Measurements from ENCODE around the gene STEEP1.

Gene STEEP1

GRCh38 chrX:119583431-119584059 lies 18.3 kb upstream of the STEEP1 start:
- H3K23ac ChIP-seq (ENCODE audit: low read length in 2 of 2) = no peak overlapping the region
- H3K4me1 ChIP-seq (ENCODE audit: control insufficient read depth, insufficient read depth, low read depth, low read length) = no peaks in the 10 kb centered on the region
- no peaks in the 10 kb centered on the region for H3K79me1 ChIP-seq (replicated peaks; ENCODE audit: low read length, poor library complexity, severe bottlenecking)
- no peaks in the 10 kb centered on the region for H3K9me3 ChIP-seq (ENCODE audit: control insufficient read depth, low read length)
- no peak overlapping the region for H3K4me3 ChIP-seq (ENCODE audit: insufficient read depth in 1 of 2, low read depth in 1 of 2, low read length in 2 of 2)
- no peak overlapping the region for H3K4ac ChIP-seq (ENCODE audit: low read depth in 1 of 2, low read length in 2 of 2)
- no peak overlapping the region for H2AFZ ChIP-seq (ENCODE audit: low read depth, low read length)
- H4K8ac ChIP-seq (ENCODE audit: low read length) = no peak overlapping the region
- no peak overlapping the region for H3K18ac ChIP-seq (ENCODE audit: low read depth in 1 of 2, low read length in 2 of 2)
- DNase-seq = no peak
- H2BK5ac ChIP-seq (ENCODE audit: low read depth, low read length, poor library complexity, severe bottlenecking) = no peak overlapping the region
- H3K14ac ChIP-seq (ENCODE audit: low read length in 2 of 2) = no peak overlapping the region
- WGBS = 100% methylated on average over 1 of the region's 2 CpGs
- no peak overlapping the region for H2AK5ac ChIP-seq (ENCODE audit: low read length, severe bottlenecking)
- H2BK12ac ChIP-seq (ENCODE audit: low read length in 2 of 2) = no peak overlapping the region
- no peak overlapping the region for H2BK120ac ChIP-seq (ENCODE audit: low read depth, low read length)
- no peak overlapping the region for H3K27ac ChIP-seq (ENCODE audit: low read length, poor library complexity, severe bottlenecking)
- H3K9ac ChIP-seq (ENCODE audit: low read length) = peak overlapping the region; percentile 0
- H3K4me2 ChIP-seq (ENCODE audit: low read length, poor library complexity, severe bottlenecking) = no peak overlapping the region
- no peak overlapping the region for H4K91ac ChIP-seq (ENCODE audit: low read length)
- H2BK15ac ChIP-seq (ENCODE audit: low read depth, poor library complexity, severe bottlenecking) = no peak overlapping the region
- no peaks in the 10 kb centered on the region for H3K27me3 ChIP-seq (ENCODE audit: control insufficient read depth in 1 of 2, insufficient read depth in 1 of 2, low read length in 2 of 2)
- H3K36me3 ChIP-seq (ENCODE audit: control insufficient read depth in 1 of 2, insufficient read depth in 2 of 2, low read depth in 1 of 2, low read length in 2 of 2) = peaks cover 0 to 9% of the 10 kb centered on the region in 2 experiments

- Histone ChIP-seq H3K4me2 (ENCODE audit: low read length, poor library complexity, severe bottlenecking) (no peak overlapping the region), H3K27me3 (ENCODE audit: control insufficient read depth in 1 of 2, insufficient read depth in 1 of 2, low read length in 2 of 2) (peaks cover 0 to 4% of the 10 kb centered on the region in 2 experiments), H3K27ac (ENCODE audit: low read length, poor library complexity, severe bottlenecking) (no peak overlapping the region), H3K36me3 (ENCODE audit: control insufficient read depth in 1 of 2, insufficient read depth in 2 of 2, low read depth in 1 of 2, low read length in 2 of 2) (peaks cover 0 to 20% of the 10 kb centered on the region in 2 experiments), H3K18ac (ENCODE audit: low read depth in 1 of 2, low read length in 2 of 2) (no peak overlapping the region), H3K4me1 (ENCODE audit: control insufficient read depth, insufficient read depth, low read depth, low read length) (peaks cover 1% of the 10 kb centered on the region), H2BK5ac (ENCODE audit: low read depth, low read length, poor library complexity, severe bottlenecking) (no peak overlapping the region), H3K79me1 (replicated peaks; ENCODE audit: low read length, poor library complexity, severe bottlenecking) (no peaks in the 10 kb centered on the region), H3K23ac (ENCODE audit: low read length in 2 of 2) (no peak overlapping the region), H2AK5ac (ENCODE audit: low read length, severe bottlenecking) (no peak overlapping the region), H2BK15ac (ENCODE audit: low read depth, poor library complexity, severe bottlenecking) (no peak overlapping the region), H3K9me3 (ENCODE audit: control insufficient read depth, low read length) (no peaks in the 10 kb centered on the region), H2AFZ (ENCODE audit: low read depth, low read length) (no peak overlapping the region), H3K14ac (ENCODE audit: low read length in 2 of 2) (no peak overlapping the region), H3K9ac (ENCODE audit: low read length) (no peak overlapping the region), H2BK12ac (ENCODE audit: low read length in 2 of 2) (no peak overlapping the region), H2BK120ac (ENCODE audit: low read depth, low read length) (no peak overlapping the region), H3K4me3 (ENCODE audit: insufficient read depth in 1 of 2, low read depth in 1 of 2, low read length in 2 of 2) (no peak overlapping the region), H3K4ac (ENCODE audit: low read depth in 1 of 2, low read length in 2 of 2) (no peak overlapping the region), H4K8ac (ENCODE audit: low read length) (no peak overlapping the region), H4K91ac (ENCODE audit: low read length) (no peak overlapping the region)
- DNase-seq = no peak
Observed at GRCh38 chrX:119579414-119579813, 14.2 kb upstream of the STEEP1 start.

- Histone ChIP-seq H3K9ac (ENCODE audit: low read length) (peak within 1 kb of the TSS; percentile 91), H2BK120ac (ENCODE audit: low read depth, low read length) (no peak within 1 kb of the TSS), H4K91ac (ENCODE audit: low read length) (no peak within 1 kb of the TSS), H3K14ac (ENCODE audit: low read length in 2 of 2) (peak within 1 kb of the TSS in 1 of 2 experiments; percentile 32), H2BK12ac (ENCODE audit: low read length in 2 of 2) (no peak within 1 kb of the TSS), H3K36me3 (ENCODE audit: control insufficient read depth in 1 of 2, insufficient read depth in 2 of 2, low read depth in 1 of 2, low read length in 2 of 2) (peaks cover 0 to 14% of the 10 kb centered on the region in 2 experiments), H3K23ac (ENCODE audit: low read length in 2 of 2) (no peak within 1 kb of the TSS), H3K27me3 (ENCODE audit: control insufficient read depth in 1 of 2, insufficient read depth in 1 of 2, low read length in 2 of 2) (peaks cover 0 to 4% of the 10 kb centered on the region in 2 experiments), H3K4me3 (ENCODE audit: insufficient read depth in 1 of 2, low read depth in 1 of 2, low read length in 2 of 2) (peak within 1 kb of the TSS; percentile 80), H3K4ac (ENCODE audit: low read depth in 1 of 2, low read length in 2 of 2) (peak within 1 kb of the TSS; percentile 51 to 75), H3K4me1 (ENCODE audit: control insufficient read depth, insufficient read depth, low read depth, low read length) (peaks cover 1% of the 10 kb centered on the region), H2BK5ac (ENCODE audit: low read depth, low read length, poor library complexity, severe bottlenecking) (no peak within 1 kb of the TSS), H3K27ac (ENCODE audit: low read length, poor library complexity, severe bottlenecking) (peak within 1 kb of the TSS; percentile 85), H3K9me3 (ENCODE audit: control insufficient read depth, low read length) (no peaks in the 10 kb centered on the region), H2AK5ac (ENCODE audit: low read length, severe bottlenecking) (no peak within 1 kb of the TSS), H3K79me1 (replicated peaks; ENCODE audit: low read length, poor library complexity, severe bottlenecking) (no peaks in the 10 kb centered on the region), H4K8ac (ENCODE audit: low read length) (peak within 1 kb of the TSS; percentile 41), H3K18ac (ENCODE audit: low read depth in 1 of 2, low read length in 2 of 2) (peak within 1 kb of the TSS; percentile 33 to 78), H2BK15ac (ENCODE audit: low read depth, poor library complexity, severe bottlenecking) (peak within 1 kb of the TSS; percentile 7), H3K4me2 (ENCODE audit: low read length, poor library complexity, severe bottlenecking) (peak within 1 kb of the TSS; percentile 58), H2AFZ (ENCODE audit: low read depth, low read length) (no peak within 1 kb of the TSS)
- peak; percentile 93 for DNase-seq
- WGBS = under 1% methylated on average over 48 of the region's 86 CpGs
Observed at GRCh38 chrX:119574394-119575266, 9.4 kb upstream of the STEEP1 start, which contains the start of gene UBE2A. TSS of gene UBE2A (plus strand) at chrX:119574563. CDS start at chrX:119574712, 149 bp downstream.

- H4K91ac ChIP-seq (ENCODE audit: low read length) = no peak overlapping the region
- no peak overlapping the region for H3K23ac ChIP-seq (ENCODE audit: low read length in 2 of 2)
- no peak overlapping the region for H2BK15ac ChIP-seq (ENCODE audit: low read depth, poor library complexity, severe bottlenecking)
- H3K4me3 ChIP-seq (ENCODE audit: insufficient read depth in 1 of 2, low read depth in 1 of 2, low read length in 2 of 2) = peak overlapping the region; percentile 80
- under 1% methylated on average over 21 of the region's 30 CpGs for WGBS
- no peak overlapping the region for H2AFZ ChIP-seq (ENCODE audit: low read depth, low read length)
- H2BK12ac ChIP-seq (ENCODE audit: low read length in 2 of 2) = no peak overlapping the region
- no peak overlapping the region for H4K8ac ChIP-seq (ENCODE audit: low read length)
- peaks cover 0 to 14% of the 10 kb centered on the region in 2 experiments for H3K36me3 ChIP-seq (ENCODE audit: control insufficient read depth in 1 of 2, insufficient read depth in 2 of 2, low read depth in 1 of 2, low read length in 2 of 2)
- peak overlapping the region; percentile 91 for H3K9ac ChIP-seq (ENCODE audit: low read length)
- peak; percentile 48 for DNase-seq
- no peak overlapping the region for H3K14ac ChIP-seq (ENCODE audit: low read length in 2 of 2)
- H2AK5ac ChIP-seq (ENCODE audit: low read length, severe bottlenecking) = no peak overlapping the region
- H3K79me1 ChIP-seq (replicated peaks; ENCODE audit: low read length, poor library complexity, severe bottlenecking) = no peaks in the 10 kb centered on the region
- H2BK120ac ChIP-seq (ENCODE audit: low read depth, low read length) = no peak overlapping the region
- peaks cover 0 to 4% of the 10 kb centered on the region in 2 experiments for H3K27me3 ChIP-seq (ENCODE audit: control insufficient read depth in 1 of 2, insufficient read depth in 1 of 2, low read length in 2 of 2)
- no peak overlapping the region for H3K18ac ChIP-seq (ENCODE audit: low read depth in 1 of 2, low read length in 2 of 2)
- H3K9me3 ChIP-seq (ENCODE audit: control insufficient read depth, low read length) = no peaks in the 10 kb centered on the region
- peak overlapping the region; percentile 58 for H3K4me2 ChIP-seq (ENCODE audit: low read length, poor library complexity, severe bottlenecking)
- H3K27ac ChIP-seq (ENCODE audit: low read length, poor library complexity, severe bottlenecking) = peak overlapping the region; percentile 85
- no peak overlapping the region for H3K4ac ChIP-seq (ENCODE audit: low read depth in 1 of 2, low read length in 2 of 2)
- peaks cover 1% of the 10 kb centered on the region for H3K4me1 ChIP-seq (ENCODE audit: control insufficient read depth, insufficient read depth, low read depth, low read length)
- no peak overlapping the region for H2BK5ac ChIP-seq (ENCODE audit: low read depth, low read length, poor library complexity, severe bottlenecking)
Observed at GRCh38 chrX:119573840-119574393, 8.7 kb upstream of the STEEP1 start.
